ENCODE measurements around the gene NDUFA8. TPM values are rescaled to one million over a fixed set of nuclear protein-coding genes. Genes with fewer than 3 reads are reported as not detected.

The NDUFA8 gene
- total RNA-seq, 1 experiment from 2014 or later = 52.5 TPM

DNA sequence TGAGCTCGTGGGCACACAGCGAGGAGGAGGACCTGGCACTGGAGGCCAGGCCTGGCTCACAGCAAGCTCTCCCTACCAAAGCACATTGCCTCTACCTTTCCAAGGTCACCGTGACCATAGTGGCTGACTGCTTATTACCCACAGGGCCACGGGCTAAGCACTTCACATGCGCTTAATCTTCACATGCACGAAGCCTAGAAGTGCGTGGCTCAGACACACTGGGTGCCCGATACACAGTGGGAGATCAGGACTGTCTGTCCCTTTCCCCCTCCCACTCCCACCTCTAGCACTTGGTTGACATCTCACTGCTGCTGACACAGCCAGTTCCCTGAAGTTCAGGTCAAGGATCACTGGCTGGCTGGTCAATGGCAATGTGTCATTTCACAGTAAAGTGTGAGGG lies 45.6 kb upstream of the NDUFA8 start:
- no TSS peak for BruUV-seq (replicated peaks)
- ChIA-PET CTCF (no interaction called here), POLR2A (no interaction called here)
- Mint-ChIP-seq H3K36me3 (ENCODE audit: insufficient read depth, unreplicated experiment) (no peaks in the 10 kb centered on the region), H3K27me3 (ENCODE audit: insufficient read depth, unreplicated experiment) (no peaks in the 10 kb centered on the region), H3K4me1 (ENCODE audit: insufficient read depth, unreplicated experiment) (no peaks in the 10 kb centered on the region), H3K4me3 (ENCODE audit: unreplicated experiment) (no peak overlapping the region), H3K27ac (ENCODE audit: low read depth, unreplicated experiment) (no peak overlapping the region), H3K9me3 (ENCODE audit: unreplicated experiment) (no peaks in the 10 kb centered on the region)
- intact Hi-C loops (cut with micrococcal nuclease) = no loop called here
- TF ChIP-seq, protein P1, sequence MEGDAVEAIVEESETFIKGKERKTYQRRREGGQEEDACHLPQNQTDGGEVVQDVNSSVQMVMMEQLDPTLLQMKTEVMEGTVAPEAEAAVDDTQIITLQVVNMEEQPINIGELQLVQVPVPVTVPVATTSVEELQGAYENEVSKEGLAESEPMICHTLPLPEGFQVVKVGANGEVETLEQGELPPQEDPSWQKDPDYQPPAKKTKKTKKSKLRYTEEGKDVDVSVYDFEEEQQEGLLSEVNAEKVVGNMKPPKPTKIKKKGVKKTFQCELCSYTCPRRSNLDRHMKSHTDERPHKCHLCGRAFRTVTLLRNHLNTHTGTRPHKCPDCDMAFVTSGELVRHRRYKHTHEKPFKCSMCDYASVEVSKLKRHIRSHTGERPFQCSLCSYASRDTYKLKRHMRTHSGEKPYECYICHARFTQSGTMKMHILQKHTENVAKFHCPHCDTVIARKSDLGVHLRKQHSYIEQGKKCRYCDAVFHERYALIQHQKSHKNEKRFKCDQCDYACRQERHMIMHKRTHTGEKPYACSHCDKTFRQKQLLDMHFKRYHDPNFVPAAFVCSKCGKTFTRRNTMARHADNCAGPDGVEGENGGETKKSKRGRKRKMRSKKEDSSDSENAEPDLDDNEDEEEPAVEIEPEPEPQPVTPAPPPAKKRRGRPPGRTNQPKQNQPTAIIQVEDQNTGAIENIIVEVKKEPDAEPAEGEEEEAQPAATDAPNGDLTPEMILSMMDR (IDR thresholded peaks at IDR 0.05; ENCODE audit: unreplicated experiment) = no peak
- no peak for DNase-seq (ENCODE audit: unreplicated experiment)

DNA sequence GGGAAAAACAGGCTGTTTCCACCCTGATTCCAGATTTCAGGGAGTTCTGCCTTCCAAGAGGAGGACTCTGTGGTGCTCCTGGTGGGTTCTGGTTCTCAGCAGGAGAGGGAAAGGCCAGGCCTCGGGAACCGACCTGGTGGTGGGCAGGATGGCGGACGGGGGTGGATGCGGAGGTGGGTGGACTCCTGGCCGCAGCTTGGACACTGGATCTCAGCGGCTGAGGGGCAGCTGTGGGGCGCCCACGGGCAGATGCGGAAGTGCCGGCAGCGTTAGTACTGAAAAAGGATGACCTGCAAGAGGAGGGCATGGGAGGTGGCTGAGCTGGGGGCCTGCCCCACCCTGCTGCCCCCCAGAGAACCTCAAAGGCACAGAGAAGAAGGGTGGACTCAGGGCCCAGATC lies 44.9 kb upstream of the NDUFA8 start:
- no peaks in the 10 kb centered on the region for H3K36me3 Mint-ChIP-seq (ENCODE audit: insufficient read depth, unreplicated experiment)
- no peaks in the 10 kb centered on the region for H3K9me3 Mint-ChIP-seq (ENCODE audit: unreplicated experiment)
- ChIA-PET CTCF (no interaction called here), POLR2A (no interaction called here)
- no peak for DNase-seq (ENCODE audit: unreplicated experiment)
- intact Hi-C loops (cut with micrococcal nuclease) = no loop called here
- no TSS peak for BruUV-seq (replicated peaks)
- no peak overlapping the region for H3K27ac Mint-ChIP-seq (ENCODE audit: low read depth, unreplicated experiment)
- H3K27me3 Mint-ChIP-seq (ENCODE audit: insufficient read depth, unreplicated experiment) = no peaks in the 10 kb centered on the region
- TF ChIP-seq, protein P1 (IDR thresholded peaks at IDR 0.05; ENCODE audit: unreplicated experiment) = no peak
- no peak overlapping the region for H3K4me3 Mint-ChIP-seq (ENCODE audit: unreplicated experiment)
- H3K4me1 Mint-ChIP-seq (ENCODE audit: insufficient read depth, unreplicated experiment) = no peaks in the 10 kb centered on the region

DNA sequence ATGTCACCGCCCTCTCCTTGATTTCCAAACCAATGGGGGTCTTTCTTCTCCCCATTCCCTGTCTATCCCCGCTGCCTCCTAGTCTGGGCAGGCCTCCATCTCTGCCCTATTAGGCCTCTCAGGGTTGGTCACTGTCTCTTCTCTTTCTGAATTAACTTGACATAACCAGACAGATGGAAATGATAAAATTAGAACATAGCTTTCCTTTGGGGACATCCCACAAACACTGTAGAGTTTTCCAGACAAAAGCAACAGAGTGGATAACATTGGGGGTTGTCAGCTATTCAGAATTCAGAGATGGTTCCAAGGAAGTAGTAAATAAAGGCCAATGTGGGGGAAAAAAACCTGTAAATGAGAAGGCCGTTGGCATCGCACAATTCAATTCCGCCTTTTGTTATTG lies 44.5 kb upstream of the NDUFA8 start:
- TF ChIP-seq, protein P1 (IDR thresholded peaks at IDR 0.05; ENCODE audit: unreplicated experiment) = no peak
- Mint-ChIP-seq H3K36me3 (ENCODE audit: insufficient read depth, unreplicated experiment) (no peaks in the 10 kb centered on the region), H3K27me3 (ENCODE audit: insufficient read depth, unreplicated experiment) (no peaks in the 10 kb centered on the region), H3K27ac (ENCODE audit: low read depth, unreplicated experiment) (no peak overlapping the region), H3K4me3 (ENCODE audit: unreplicated experiment) (no peak overlapping the region), H3K4me1 (ENCODE audit: insufficient read depth, unreplicated experiment) (no peaks in the 10 kb centered on the region), H3K9me3 (ENCODE audit: unreplicated experiment) (no peaks in the 10 kb centered on the region)
- DNase-seq (ENCODE audit: unreplicated experiment) = no peak
- ChIA-PET POLR2A (no interaction called here), CTCF (no interaction called here)
- intact Hi-C loops (cut with micrococcal nuclease) = no loop called here
- no TSS peak for BruUV-seq (replicated peaks)

DNA sequence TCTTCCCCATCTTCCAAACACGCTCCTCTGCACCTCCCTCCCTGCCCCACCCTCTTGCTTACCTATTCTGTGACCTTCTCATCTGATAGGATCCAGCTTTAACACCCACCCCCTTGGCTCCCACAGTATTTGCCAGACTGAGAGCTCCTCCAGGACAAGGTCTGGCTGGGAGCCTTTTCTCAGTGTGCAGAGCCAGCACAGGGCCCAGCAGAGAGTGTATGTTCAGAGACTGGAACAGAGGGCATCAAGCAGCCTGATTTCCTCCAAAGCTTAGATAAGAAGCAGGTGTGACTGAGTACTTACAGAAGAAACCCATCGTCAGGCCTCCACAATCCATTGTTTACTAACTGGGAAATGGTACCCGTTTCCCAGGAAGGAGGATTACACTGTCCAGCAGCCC lies 42.5 kb upstream of the NDUFA8 start:
- no peaks in the 10 kb centered on the region for H3K4me1 Mint-ChIP-seq (ENCODE audit: insufficient read depth, unreplicated experiment)
- H3K4me3 Mint-ChIP-seq (ENCODE audit: unreplicated experiment) = no peak overlapping the region
- POLR2A ChIA-PET = no interaction called here
- H3K27me3 Mint-ChIP-seq (ENCODE audit: insufficient read depth, unreplicated experiment) = peaks cover 5% of the 10 kb centered on the region
- no peak overlapping the region for H3K27ac Mint-ChIP-seq (ENCODE audit: low read depth, unreplicated experiment)
- no peak for DNase-seq (ENCODE audit: unreplicated experiment)
- no peaks in the 10 kb centered on the region for H3K9me3 Mint-ChIP-seq (ENCODE audit: unreplicated experiment)
- intact Hi-C loops (cut with micrococcal nuclease) = no loop called here
- CTCF ChIA-PET = no interaction called here
- no TSS peak for BruUV-seq (replicated peaks)
- H3K36me3 Mint-ChIP-seq (ENCODE audit: insufficient read depth, unreplicated experiment) = no peaks in the 10 kb centered on the region
- TF ChIP-seq, protein P1 (IDR thresholded peaks at IDR 0.05; ENCODE audit: unreplicated experiment) = no peak
